GM19452 (cell line): ENCODE measurements around the gene PRTG.
"Not testable (repeated sequence)": the region's sequence is repeated elsewhere in the genome, so short reads cannot be mapped to it uniquely, and the experiment has no call there.

ENCODE experiments used
- ATAC-seq: cut with Tn5 transposase; IDR thresholded peaks from one replicate; pipeline ENCODE4 v1.9.1; 2021; ENCODE audit not compliant: unreplicated experiment

The PRTG gene

GRCh38 chr15:55707518-55707917 is 35.4 kb downstream of the PRTG start:
- ATAC-seq, result no peak

GRCh38 chr15:55703873-55704301 is 39.1 kb downstream of the PRTG start:
- ATAC-seq, result no peak

GRCh38 chr15:55700876-55701275 is 42.1 kb downstream of the PRTG start:
- ATAC-seq, result no peak

- ATAC-seq, result no peak
Measured at GRCh38 chr15:55698653-55699052, 44.3 kb downstream of the PRTG start.

- ATAC-seq, result no peak
Measured at GRCh38 chr15:55696221-55696620, 46.7 kb downstream of the PRTG start.

- no peak for ATAC-seq
Measured at GRCh38 chr15:55695432-55695831, 47.5 kb downstream of the PRTG start.

- peak; percentile 94 for ATAC-seq
Measured at GRCh38 chr15:55694652-55695150, 48.3 kb downstream of the PRTG start.

- ATAC-seq, result not testable (repeated sequence)
Measured at GRCh38 chr15:55693116-55693515, 49.8 kb downstream of the PRTG start.

- ATAC-seq, result no peak
Measured at GRCh38 chr15:55687792-55688191, 55.2 kb downstream of the PRTG start.

- peak; percentile 68 for ATAC-seq
Measured at GRCh38 chr15:55685286-55685685, 57.7 kb downstream of the PRTG start.

- no peak for ATAC-seq
Measured at GRCh38 chr15:55683376-55683775, 59.6 kb downstream of the PRTG start.

GRCh38 chr15:55681631-55682030 is 61.3 kb downstream of the PRTG start:
- no peak for ATAC-seq

- no peak for ATAC-seq
Measured at GRCh38 chr15:55676507-55676906, 66.4 kb downstream of the PRTG start.

- ATAC-seq, result no peak
Measured at GRCh38 chr15:55673287-55673686, 69.7 kb downstream of the PRTG start.

GRCh38 chr15:55669270-55669669 is 73.7 kb downstream of the PRTG start:
- ATAC-seq, result no peak

- ATAC-seq, result no peak
Measured at GRCh38 chr15:55665605-55666227, 77.2 kb downstream of the PRTG start.

- ATAC-seq, result no peak
Measured at GRCh38 chr15:55661428-55661827, 81.5 kb downstream of the PRTG start.

- no peak for ATAC-seq
Measured at GRCh38 chr15:55660153-55660552, 82.8 kb downstream of the PRTG start.

- ATAC-seq, result no peak
Measured at GRCh38 chr15:55659481-55659880, 83.5 kb downstream of the PRTG start.

- no peak for ATAC-seq
Measured at GRCh38 chr15:55658886-55659285, 84.1 kb downstream of the PRTG start.

- ATAC-seq, result no peak
Measured at GRCh38 chr15:55654561-55655031, 88.4 kb downstream of the PRTG start.

GRCh38 chr15:55652909-55653495 is 90.0 kb downstream of the PRTG start:
- ATAC-seq, result no peak

GRCh38 chr15:55652359-55652758 is 90.6 kb downstream of the PRTG start:
- no peak for ATAC-seq
